ENCODE data around the gene NFIC. TPM values are rescaled to one million over a fixed set of nuclear protein-coding genes. Genes with fewer than 3 reads are reported as not detected.
"Not testable (repeated sequence)": the region's sequence is repeated elsewhere in the genome, so short reads cannot be mapped to it uniquely, and the experiment has no call there.

The NFIC gene
- total and polyA plus RNA-seq, 2 donors from 2014 or later: 20.3 to 173 TPM

GRCh38 chr19:3420244-3420755 is 53.9 kb downstream of the NFIC start:
- TF ChIP-seq, protein P1, sequence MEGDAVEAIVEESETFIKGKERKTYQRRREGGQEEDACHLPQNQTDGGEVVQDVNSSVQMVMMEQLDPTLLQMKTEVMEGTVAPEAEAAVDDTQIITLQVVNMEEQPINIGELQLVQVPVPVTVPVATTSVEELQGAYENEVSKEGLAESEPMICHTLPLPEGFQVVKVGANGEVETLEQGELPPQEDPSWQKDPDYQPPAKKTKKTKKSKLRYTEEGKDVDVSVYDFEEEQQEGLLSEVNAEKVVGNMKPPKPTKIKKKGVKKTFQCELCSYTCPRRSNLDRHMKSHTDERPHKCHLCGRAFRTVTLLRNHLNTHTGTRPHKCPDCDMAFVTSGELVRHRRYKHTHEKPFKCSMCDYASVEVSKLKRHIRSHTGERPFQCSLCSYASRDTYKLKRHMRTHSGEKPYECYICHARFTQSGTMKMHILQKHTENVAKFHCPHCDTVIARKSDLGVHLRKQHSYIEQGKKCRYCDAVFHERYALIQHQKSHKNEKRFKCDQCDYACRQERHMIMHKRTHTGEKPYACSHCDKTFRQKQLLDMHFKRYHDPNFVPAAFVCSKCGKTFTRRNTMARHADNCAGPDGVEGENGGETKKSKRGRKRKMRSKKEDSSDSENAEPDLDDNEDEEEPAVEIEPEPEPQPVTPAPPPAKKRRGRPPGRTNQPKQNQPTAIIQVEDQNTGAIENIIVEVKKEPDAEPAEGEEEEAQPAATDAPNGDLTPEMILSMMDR (IDR thresholded peaks at IDR 0.05; ENCODE audit: borderline replicate concordance, extremely low read depth, insufficient read depth): no peak
- intact Hi-C loops (cut with DNase I): no loop called here
- peaks cover 0 to 2% (median 0%) of the 10 kb centered on the region in 3 donors for H3K4me1 ChIP-seq (ENCODE audit: control insufficient read depth in 2 of 3, insufficient read depth in 2 of 3, low read depth in 1 of 3, low read length in 3 of 3)
- no peak overlapping the region for H3K4me3 ChIP-seq (ENCODE audit: low read length in 3 of 3)
- H3K27ac ChIP-seq (ENCODE audit: low read depth in 2 of 2, low read length in 2 of 2): no peak overlapping the region
- DNase-seq (no peak), FAIRE-seq (no peak)
- H3K9me3 ChIP-seq (ENCODE audit: control insufficient read depth in 2 of 3, insufficient read depth in 1 of 3, low read length in 3 of 3): no peaks in the 10 kb centered on the region
- H3K36me3 ChIP-seq (ENCODE audit: control insufficient read depth in 2 of 3, insufficient read depth in 3 of 3, low read length in 3 of 3): no peaks in the 10 kb centered on the region
- no peaks in the 10 kb centered on the region for H3K27me3 ChIP-seq (ENCODE audit: control insufficient read depth, insufficient read depth, low read length)
- H3K9ac ChIP-seq (ENCODE audit: low read length in 3 of 3): no peak overlapping the region

GRCh38 chr19:3420909-3421619 is 54.7 kb downstream of the NFIC start:
- FAIRE-seq (no peak), DNase-seq (no peak)
- intact Hi-C loops (cut with DNase I): no loop called here
- Histone ChIP-seq H3K9ac (ENCODE audit: low read length in 3 of 3) (no peak overlapping the region), H3K27me3 (ENCODE audit: control insufficient read depth, insufficient read depth, low read length) (no peaks in the 10 kb centered on the region), H3K4me3 (ENCODE audit: low read length in 3 of 3) (no peak overlapping the region), H3K36me3 (ENCODE audit: control insufficient read depth in 2 of 3, insufficient read depth in 3 of 3, low read length in 3 of 3) (no peaks in the 10 kb centered on the region), H3K4me1 (ENCODE audit: control insufficient read depth in 2 of 3, insufficient read depth in 2 of 3, low read depth in 1 of 3, low read length in 3 of 3) (peaks cover 0 to 2% (median 0%) of the 10 kb centered on the region in 3 donors), H3K9me3 (ENCODE audit: control insufficient read depth in 2 of 3, insufficient read depth in 1 of 3, low read length in 3 of 3) (no peaks in the 10 kb centered on the region), H3K27ac (ENCODE audit: low read depth in 2 of 2, low read length in 2 of 2) (no peak overlapping the region)
- TF ChIP-seq, protein P1 (IDR thresholded peaks at IDR 0.05; ENCODE audit: borderline replicate concordance, extremely low read depth, insufficient read depth): no peak

DNA sequence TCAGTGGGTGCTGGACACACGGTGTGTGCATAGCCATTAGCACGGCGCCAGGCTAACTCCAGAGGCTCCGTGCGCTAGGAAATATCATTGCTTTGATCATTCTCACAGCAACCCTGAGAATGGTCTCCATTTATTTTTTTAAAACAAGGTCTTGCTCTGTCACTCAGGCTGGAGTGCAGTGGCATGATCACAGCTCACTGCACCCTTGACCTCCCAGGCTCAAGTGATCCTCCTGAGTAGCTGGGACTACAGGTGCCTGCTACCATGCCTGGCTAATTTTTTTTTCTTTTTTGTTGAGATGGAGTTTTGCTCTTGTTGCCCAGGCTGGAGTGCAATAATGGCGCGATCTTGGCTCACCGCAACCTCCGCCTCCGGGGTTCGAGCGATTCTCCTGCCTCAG is 55.3 kb downstream of the NFIC start:
- FAIRE-seq; H3K36me3 ChIP-seq (ENCODE audit: control insufficient read depth in 2 of 3, insufficient read depth in 3 of 3, low read length in 3 of 3); H3K27me3 ChIP-seq (ENCODE audit: control insufficient read depth, insufficient read depth, low read length); H3K4me3 ChIP-seq (ENCODE audit: low read length in 3 of 3); H3K9me3 ChIP-seq (ENCODE audit: control insufficient read depth in 2 of 3, insufficient read depth in 1 of 3, low read length in 3 of 3); H3K27ac ChIP-seq (ENCODE audit: low read depth in 2 of 2, low read length in 2 of 2); H3K4me1 ChIP-seq (ENCODE audit: control insufficient read depth in 2 of 3, insufficient read depth in 2 of 3, low read depth in 1 of 3, low read length in 3 of 3); H3K9ac ChIP-seq (ENCODE audit: low read length in 3 of 3); DNase-seq; intact Hi-C loops (cut with DNase I): not testable (repeated sequence)

DNA sequence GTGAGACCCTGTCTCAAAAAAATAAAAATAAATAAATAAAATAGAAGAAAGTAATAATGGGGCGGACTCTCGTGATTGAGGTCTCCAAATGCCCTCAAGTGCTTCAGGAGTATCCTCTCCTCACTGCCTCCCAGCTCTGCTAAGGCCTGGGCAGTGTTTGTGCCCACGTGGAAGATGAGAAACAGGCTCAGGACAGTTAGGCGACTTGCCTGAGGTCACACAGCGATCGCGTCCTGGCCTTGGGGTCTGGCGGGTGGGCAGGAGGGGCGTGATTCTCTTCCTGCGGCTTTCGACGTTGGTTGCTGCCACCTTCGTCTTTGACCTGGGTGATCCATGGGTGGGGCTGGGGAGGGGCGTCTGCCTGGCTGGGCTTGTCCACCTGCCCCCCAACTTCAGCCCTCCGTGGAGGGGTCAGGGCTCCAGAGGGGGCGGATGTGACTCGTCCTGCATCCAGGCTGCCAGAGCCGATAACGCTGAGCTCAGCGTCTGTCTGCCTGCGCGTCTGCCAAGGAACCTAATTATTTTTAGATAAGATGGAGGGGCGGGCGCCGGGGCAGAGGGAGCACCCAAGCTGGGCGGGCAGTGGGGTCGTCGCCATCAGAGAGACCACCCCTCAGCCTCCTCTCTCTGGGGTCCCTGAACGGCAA is 56.9 kb downstream of the NFIC start:
- H3K9ac ChIP-seq (ENCODE audit: low read length in 3 of 3): no peak overlapping the region

More for the DNA sequence above, 56.9 kb downstream of the NFIC start:
- DNase-seq: no peak
- no peaks in the 10 kb centered on the region for H3K27me3 ChIP-seq (ENCODE audit: control insufficient read depth, insufficient read depth, low read length)
- intact Hi-C loops (cut with DNase I): no loop called here
- TF ChIP-seq, protein P1 (IDR thresholded peaks at IDR 0.05; ENCODE audit: borderline replicate concordance, extremely low read depth, insufficient read depth): no peak
- no peak for FAIRE-seq
- peaks cover 0 to 6% (median 0%) of the 10 kb centered on the region in 3 donors for H3K36me3 ChIP-seq (ENCODE audit: control insufficient read depth in 2 of 3, insufficient read depth in 3 of 3, low read length in 3 of 3)
- H3K9me3 ChIP-seq (ENCODE audit: control insufficient read depth in 2 of 3, insufficient read depth in 1 of 3, low read length in 3 of 3): no peaks in the 10 kb centered on the region
- no peak overlapping the region for H3K4me3 ChIP-seq (ENCODE audit: low read length in 3 of 3)
- H3K27ac ChIP-seq (ENCODE audit: low read depth in 2 of 2, low read length in 2 of 2): peak overlapping the region in 1 of 2 donors; percentile 53
- H3K4me1 ChIP-seq (ENCODE audit: control insufficient read depth in 2 of 3, insufficient read depth in 2 of 3, low read depth in 1 of 3, low read length in 3 of 3): peaks cover 0 to 2% (median 0%) of the 10 kb centered on the region in 3 donors

All from kidney (tissue), 14 donors.